Sigmoid colon (tissue), 4 donors: Measurements from ENCODE around the gene PHACTR3.

Experiments used
- CTCF ChIP-seq, 4 experiments: fragments of 450-650 bp in 3 of 4; fragments of 200-600 bp in 1 of 4; IDR thresholded peaks; one replicate each; pipeline ENCODE4 v1.5.1; 2016 to 2019; ENCODE audit warnings: antibody characterized with exemption in 4 of 4, mild to moderate bottlenecking in 3 of 4, moderate library complexity in 2 of 4
- EP300 ChIP-seq, 4 donors: sonication (generic); formaldehyde crosslinking; IDR thresholded peaks; one replicate each; pipeline ENCODE4 v1.6.1; 2017; ENCODE audit warnings: antibody characterized with exemption in 4 of 4

- no peak for TF ChIP-seq CTCF (IDR thresholded peaks at IDR 0.05)
- no peak for TF ChIP-seq EP300 (IDR thresholded peaks at IDR 0.05)
Measured at GRCh38 chr20:59749301-59749700, 145.0 kb downstream of the PHACTR3 start.
